Lower leg skin (tissue), 4 donors: Measurements from ENCODE around the gene MYH9. TPM values are rescaled to one million over a fixed set of nuclear protein-coding genes. Genes with fewer than 3 reads are reported as not detected.

Experiments
- DNase-seq, 2 donors: peaks; one replicate each; pipeline ENCODE4 v3.0.0-alpha.2; 2019; ENCODE audit warnings: low spot score in 2 of 2
- H3K4me3 ChIP-seq: fragments of 200-600 bp; sonication (generic); 2 replicates; pipeline ENCODE4 v1.5.1; 2017; ENCODE audit warnings: mild to moderate bottlenecking, low read depth; ENCODE audit not compliant: poor library complexity, severe bottlenecking
- CTCF ChIP-seq, 3 donors: fragments of 450-650 bp; IDR thresholded peaks; one replicate each; pipeline ENCODE4 v1.5.1; 2016; ENCODE audit warnings: antibody characterized with exemption in 3 of 3, mild to moderate bottlenecking in 3 of 3, moderate library complexity in 2 of 3
- POLR2A ChIP-seq, 2 donors: fragments of 450-650 bp; IDR thresholded peaks; one replicate each; pipeline ENCODE4 v1.6.1; 2016 to 2017; ENCODE audit warnings: antibody characterized with exemption in 2 of 2, mild to moderate bottlenecking in 1 of 2, moderate library complexity in 1 of 2
- WGBS, 2 donors: methylation state at CpG; one replicate each; pipeline ENCODE4 v1.1.5; 2018; 5-methylcytosine and 5-hydroxymethylcytosine counted together
- intact Hi-C: fragments of 100-400 bp; cut with DNase I; formaldehyde crosslinking; loops from one replicate; pipeline ENCODE4 v1.15.0; 2023; ENCODE audit warnings: low total_unique reads
- total RNA-seq, 4 donors: library from RNA; depleted of rRNA; stranded (reverse); fragments of >200 nt; gene quantifications; one replicate each; pipeline ENCODE4 v1.1.0, GENCODE V29; 2016

The MYH9 gene
- total RNA-seq, 4 donors from 2014 or later: 258 to 335 (median 307) TPM

- no peak for TF ChIP-seq CTCF (IDR thresholded peaks at IDR 0.05)
- TF ChIP-seq POLR2A (IDR thresholded peaks at IDR 0.05): no peak
- 92 to 97% methylated on average over 14 of the region's 14 CpGs for WGBS, 2 donors
- intact Hi-C loops: no loop called here
- no peak for DNase-seq
- H3K4me3 ChIP-seq: no peak overlapping the region
Observed at GRCh38 chr22:36316419-36316818, 71.3 kb downstream of the MYH9 start.

GRCh38 chr22:36315325-36315724 lies 72.4 kb downstream of the MYH9 start:
- DNase-seq: no peak
- H3K4me3 ChIP-seq: no peak overlapping the region
- intact Hi-C loops: no loop called here
- 75 to 86% methylated on average over 7 of the region's 7 CpGs for WGBS, 2 donors
- no peak for TF ChIP-seq CTCF (IDR thresholded peaks at IDR 0.05)
- TF ChIP-seq POLR2A (IDR thresholded peaks at IDR 0.05): no peak

- no peak overlapping the region for H3K4me3 ChIP-seq
- TF ChIP-seq POLR2A (IDR thresholded peaks at IDR 0.05): no peak
- TF ChIP-seq CTCF (IDR thresholded peaks at IDR 0.05): no peak
- 75 to 78% methylated on average over 14 to 15 of the region's 18 CpGs for WGBS, 2 donors
- intact Hi-C loops: no loop called here
- DNase-seq: no peak
Observed at GRCh38 chr22:36311386-36312085, 76.2 kb downstream of the MYH9 start.

- 77 to 87% methylated on average over 17 of the region's 17 CpGs for WGBS, 2 donors
- intact Hi-C loops: no loop called here
- no peak for TF ChIP-seq POLR2A (IDR thresholded peaks at IDR 0.05)
- no peak for TF ChIP-seq CTCF (IDR thresholded peaks at IDR 0.05)
- no peak overlapping the region for H3K4me3 ChIP-seq
- no peak for DNase-seq
Observed at GRCh38 chr22:36308880-36309279, 78.9 kb downstream of the MYH9 start.

- intact Hi-C loops: no loop called here
- 87 to 89% methylated on average over 15 to 18 of the region's 18 CpGs for WGBS, 2 donors
- TF ChIP-seq POLR2A (IDR thresholded peaks at IDR 0.05) (no peak), CTCF (IDR thresholded peaks at IDR 0.05) (no peak)
Observed at GRCh38 chr22:36306227-36306626, 81.5 kb downstream of the MYH9 start.

GRCh38 chr22:36305813-36306212 lies 82.0 kb downstream of the MYH9 start:
- 89 to 90% methylated on average over 19 of the region's 19 CpGs for WGBS, 2 donors
- H3K4me3 ChIP-seq: no peak overlapping the region
- intact Hi-C loops: no loop called here
- DNase-seq: no peak
- no peak for TF ChIP-seq POLR2A (IDR thresholded peaks at IDR 0.05)
- TF ChIP-seq CTCF (IDR thresholded peaks at IDR 0.05): no peak

More at GRCh38 chr22:36306227-36306626, 81.5 kb downstream of the MYH9 start:
- H3K4me3 ChIP-seq: no peak overlapping the region
- DNase-seq: no peak
